HEK293 (cell line): ENCODE measurements around the gene OR1Q1.

Experiments used
- KLF16 ChIP-seq: fragments of 450-650 bp; formaldehyde crosslinking; IDR thresholded peaks from 2 replicates; pipeline ENCODE4 v1.5.1; 2017; ENCODE audit warnings: missing biosample characterization, missing genetic modification characterization
- MYNN ChIP-seq: fragments of 450-650 bp; formaldehyde crosslinking; IDR thresholded peaks from 2 replicates; pipeline ENCODE4 v1.5.1; 2016; ENCODE audit warnings: missing biosample characterization, missing genetic modification characterization, borderline replicate concordance
- OSR2 ChIP-seq: fragments of 450-650 bp; formaldehyde crosslinking; IDR thresholded peaks from 2 replicates; pipeline ENCODE4 v1.5.1; 2016; ENCODE audit warnings: missing biosample characterization, missing genetic modification characterization
- ZNF19 ChIP-seq: fragments of 450-650 bp; formaldehyde crosslinking; IDR thresholded peaks from 2 replicates; pipeline ENCODE4; 2016; ENCODE audit warnings: missing biosample characterization, missing genetic modification characterization, low read depth
- ZNF24 ChIP-seq: fragments of 450-650 bp; formaldehyde crosslinking; IDR thresholded peaks from 2 replicates; pipeline ENCODE4 v1.5.1; 2016; ENCODE audit warnings: missing biosample characterization, missing genetic modification characterization
- TF ChIP-seq, protein P1 (sequence below): fragments of 450-650 bp; formaldehyde crosslinking; IDR thresholded peaks from 2 replicates; pipeline ENCODE4 v1.5.1; 2016; ENCODE audit warnings: missing biosample characterization, missing genetic modification characterization
- TF ChIP-seq, protein P2 (sequence below): fragments of 450-650 bp; formaldehyde crosslinking; IDR thresholded peaks from 2 replicates; pipeline ENCODE4 v1.5.1; 2016; ENCODE audit warnings: missing biosample characterization, missing genetic modification characterization
- TF ChIP-seq, protein P3 (sequence below): fragments of 450-650 bp; formaldehyde crosslinking; IDR thresholded peaks from 2 replicates; pipeline ENCODE4 v1.5.1; 2016; ENCODE audit warnings: missing biosample characterization, missing genetic modification characterization

GRCh38 chr9:122609804-122610203 lies 4.7 kb upstream of the OR1Q1 start:
- TF ChIP-seq, protein P1, sequence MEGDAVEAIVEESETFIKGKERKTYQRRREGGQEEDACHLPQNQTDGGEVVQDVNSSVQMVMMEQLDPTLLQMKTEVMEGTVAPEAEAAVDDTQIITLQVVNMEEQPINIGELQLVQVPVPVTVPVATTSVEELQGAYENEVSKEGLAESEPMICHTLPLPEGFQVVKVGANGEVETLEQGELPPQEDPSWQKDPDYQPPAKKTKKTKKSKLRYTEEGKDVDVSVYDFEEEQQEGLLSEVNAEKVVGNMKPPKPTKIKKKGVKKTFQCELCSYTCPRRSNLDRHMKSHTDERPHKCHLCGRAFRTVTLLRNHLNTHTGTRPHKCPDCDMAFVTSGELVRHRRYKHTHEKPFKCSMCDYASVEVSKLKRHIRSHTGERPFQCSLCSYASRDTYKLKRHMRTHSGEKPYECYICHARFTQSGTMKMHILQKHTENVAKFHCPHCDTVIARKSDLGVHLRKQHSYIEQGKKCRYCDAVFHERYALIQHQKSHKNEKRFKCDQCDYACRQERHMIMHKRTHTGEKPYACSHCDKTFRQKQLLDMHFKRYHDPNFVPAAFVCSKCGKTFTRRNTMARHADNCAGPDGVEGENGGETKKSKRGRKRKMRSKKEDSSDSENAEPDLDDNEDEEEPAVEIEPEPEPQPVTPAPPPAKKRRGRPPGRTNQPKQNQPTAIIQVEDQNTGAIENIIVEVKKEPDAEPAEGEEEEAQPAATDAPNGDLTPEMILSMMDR (tag by site-specific recombination): no peak
- no peak for TF ChIP-seq KLF16 (tag by site-specific recombination)
- TF ChIP-seq ZNF24 (tag by site-specific recombination): no peak
- no peak for TF ChIP-seq OSR2 (tag by site-specific recombination)
- TF ChIP-seq MYNN: no peak
- TF ChIP-seq ZNF19 (tag by site-specific recombination): no peak
- TF ChIP-seq, protein P2, sequence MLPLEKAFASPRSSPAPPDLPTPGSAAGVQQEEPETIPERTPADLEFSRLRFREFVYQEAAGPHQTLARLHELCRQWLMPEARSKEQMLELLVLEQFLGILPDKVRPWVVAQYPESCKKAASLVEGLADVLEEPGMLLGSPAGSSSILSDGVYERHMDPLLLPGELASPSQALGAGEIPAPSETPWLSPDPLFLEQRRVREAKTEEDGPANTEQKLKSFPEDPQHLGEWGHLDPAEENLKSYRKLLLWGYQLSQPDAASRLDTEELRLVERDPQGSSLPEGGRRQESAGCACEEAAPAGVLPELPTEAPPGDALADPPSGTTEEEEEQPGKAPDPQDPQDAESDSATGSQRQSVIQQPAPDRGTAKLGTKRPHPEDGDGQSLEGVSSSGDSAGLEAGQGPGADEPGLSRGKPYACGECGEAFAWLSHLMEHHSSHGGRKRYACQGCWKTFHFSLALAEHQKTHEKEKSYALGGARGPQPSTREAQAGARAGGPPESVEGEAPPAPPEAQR (tag by site-specific recombination): no peak
- TF ChIP-seq, protein P3, sequence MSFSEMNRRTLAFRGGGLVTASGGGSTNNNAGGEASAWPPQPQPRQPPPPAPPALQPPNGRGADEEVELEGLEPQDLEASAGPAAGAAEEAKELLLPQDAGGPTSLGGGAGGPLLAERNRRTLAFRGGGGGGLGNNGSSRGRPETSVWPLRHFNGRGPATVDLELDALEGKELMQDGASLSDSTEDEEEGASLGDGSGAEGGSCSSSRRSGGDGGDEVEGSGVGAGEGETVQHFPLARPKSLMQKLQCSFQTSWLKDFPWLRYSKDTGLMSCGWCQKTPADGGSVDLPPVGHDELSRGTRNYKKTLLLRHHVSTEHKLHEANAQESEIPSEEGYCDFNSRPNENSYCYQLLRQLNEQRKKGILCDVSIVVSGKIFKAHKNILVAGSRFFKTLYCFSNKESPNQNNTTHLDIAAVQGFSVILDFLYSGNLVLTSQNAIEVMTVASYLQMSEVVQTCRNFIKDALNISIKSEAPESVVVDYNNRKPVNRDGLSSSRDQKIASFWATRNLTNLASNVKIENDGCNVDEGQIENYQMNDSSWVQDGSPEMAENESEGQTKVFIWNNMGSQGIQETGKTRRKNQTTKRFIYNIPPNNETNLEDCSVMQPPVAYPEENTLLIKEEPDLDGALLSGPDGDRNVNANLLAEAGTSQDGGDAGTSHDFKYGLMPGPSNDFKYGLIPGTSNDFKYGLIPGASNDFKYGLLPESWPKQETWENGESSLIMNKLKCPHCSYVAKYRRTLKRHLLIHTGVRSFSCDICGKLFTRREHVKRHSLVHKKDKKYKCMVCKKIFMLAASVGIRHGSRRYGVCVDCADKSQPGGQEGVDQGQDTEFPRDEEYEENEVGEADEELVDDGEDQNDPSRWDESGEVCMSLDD (tag by site-specific recombination): no peak
